Frontal cortex (tissue), 4 donors: ENCODE data around the gene KCNK15. TPM values are rescaled to one million over a fixed set of nuclear protein-coding genes. Genes with fewer than 3 reads are reported as not detected.
"Not testable (repeated sequence)": the region's sequence is repeated elsewhere in the genome, so short reads cannot be mapped to it uniquely, and the experiment has no call there.

ENCODE experiments used
- DNase-seq, 2 donors: peaks; one replicate each; pipeline ENCODE4 v3.0.0; 2012; ENCODE audit warnings: low spot score in 2 of 2
- FAIRE-seq: peaks from 2 replicates; lab custom pipeline; 2012; peaks lifted over from hg19 to GRCh38; lab: Jason Lieb, UNC
- total RNA-seq: library from RNA; depleted of rRNA; stranded (reverse); fragments of >200 nt; gene quantifications from one replicate; pipeline ENCODE4 v1.2.3, GENCODE V29; 2014
- donor health status: control.
- donor health status: control.
- donor health status: control.

The KCNK15 gene
- total RNA-seq, 1 donor from 2014 or later = not detected

GRCh38 chr20:44752099-44752931, 6.7 kb downstream of the KCNK15 start:
- DNase-seq = no peak
- FAIRE-seq = no peak

- FAIRE-seq (no peak), DNase-seq (no peak)
Measured at GRCh38 chr20:44754554-44754953, 8.9 kb downstream of the KCNK15 start.

DNA sequence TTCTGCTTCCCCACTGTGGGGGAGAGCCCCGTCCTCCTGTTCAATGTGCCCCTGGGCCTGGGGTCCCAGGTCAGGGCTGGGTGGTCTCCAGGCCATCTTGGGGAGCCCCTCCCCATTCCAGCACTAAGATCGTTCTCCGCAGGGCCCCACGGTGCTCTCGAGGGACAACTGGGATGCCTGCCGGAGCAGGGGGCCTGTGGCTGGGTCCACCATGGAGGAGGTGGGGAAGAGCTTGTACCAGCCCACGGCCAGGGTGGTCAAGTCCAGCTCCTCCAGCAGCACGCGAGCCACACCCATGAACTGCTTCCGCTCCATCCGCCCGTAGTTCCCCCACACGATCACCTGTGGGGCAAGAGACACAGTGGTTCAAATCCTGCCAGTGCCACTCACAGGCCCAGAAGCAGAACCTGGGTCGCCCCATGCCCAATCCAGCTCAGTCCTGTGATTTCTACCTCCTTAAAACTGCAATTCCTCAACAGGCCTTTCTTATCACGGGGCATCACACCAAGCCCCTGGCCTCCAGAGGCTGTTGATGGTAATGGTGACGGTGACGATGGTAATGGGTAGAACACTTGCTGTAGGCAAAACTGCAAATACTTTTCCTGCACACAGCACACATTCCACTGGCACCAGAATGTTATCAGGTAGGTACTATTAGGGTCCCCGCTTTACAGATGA, 10.5 kb downstream of the KCNK15 start:
- FAIRE-seq (no peak), DNase-seq (no peak)

DNA sequence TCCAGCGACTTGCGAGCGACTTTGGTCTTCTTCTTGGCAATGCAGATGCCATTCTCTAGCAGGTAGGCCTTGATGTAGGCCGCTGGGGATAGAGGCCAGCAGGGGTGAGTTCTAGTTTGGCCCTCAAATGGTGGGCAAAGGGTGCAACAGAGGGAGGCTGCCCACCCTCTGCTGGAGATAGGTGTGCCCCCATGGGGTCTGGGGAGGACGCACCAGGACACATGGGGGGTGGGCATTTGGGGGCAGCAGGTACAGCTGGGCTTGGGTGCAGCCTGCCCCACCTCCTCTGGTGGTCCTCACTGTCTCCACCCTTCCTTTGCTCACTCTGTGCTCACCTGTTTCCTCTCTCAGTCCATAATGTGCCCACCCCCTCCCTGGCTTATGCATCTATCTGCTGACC, 11.3 kb downstream of the KCNK15 start:
- FAIRE-seq (no peak), DNase-seq (no peak)

- no peak for FAIRE-seq
- DNase-seq = no peak
Measured at GRCh38 chr20:44758247-44759101, 12.8 kb downstream of the KCNK15 start.

- DNase-seq (no peak), FAIRE-seq (no peak)
Measured at GRCh38 chr20:44759595-44759994, 13.9 kb downstream of the KCNK15 start.

DNA sequence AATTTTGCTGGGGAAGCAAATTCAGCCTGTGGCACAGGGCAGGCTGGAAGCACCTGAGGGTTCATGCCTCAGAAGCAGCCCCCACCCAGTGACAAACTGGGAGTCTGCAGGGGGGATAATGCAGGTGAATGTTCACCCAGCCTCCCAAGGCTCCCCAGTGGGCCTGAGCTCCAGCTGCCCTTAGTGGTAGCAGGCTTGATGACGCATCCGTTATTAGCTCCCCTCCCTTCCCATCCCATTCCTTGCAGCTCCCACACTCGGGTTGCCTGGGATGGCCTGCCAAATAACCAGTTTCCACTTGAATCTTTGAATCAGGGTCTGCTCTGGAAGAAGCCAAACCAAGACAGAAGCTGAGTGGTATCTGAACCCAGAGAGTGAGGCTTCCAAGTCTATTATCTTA, 15.8 kb downstream of the KCNK15 start:
- no peak for DNase-seq
- FAIRE-seq = no peak

DNA sequence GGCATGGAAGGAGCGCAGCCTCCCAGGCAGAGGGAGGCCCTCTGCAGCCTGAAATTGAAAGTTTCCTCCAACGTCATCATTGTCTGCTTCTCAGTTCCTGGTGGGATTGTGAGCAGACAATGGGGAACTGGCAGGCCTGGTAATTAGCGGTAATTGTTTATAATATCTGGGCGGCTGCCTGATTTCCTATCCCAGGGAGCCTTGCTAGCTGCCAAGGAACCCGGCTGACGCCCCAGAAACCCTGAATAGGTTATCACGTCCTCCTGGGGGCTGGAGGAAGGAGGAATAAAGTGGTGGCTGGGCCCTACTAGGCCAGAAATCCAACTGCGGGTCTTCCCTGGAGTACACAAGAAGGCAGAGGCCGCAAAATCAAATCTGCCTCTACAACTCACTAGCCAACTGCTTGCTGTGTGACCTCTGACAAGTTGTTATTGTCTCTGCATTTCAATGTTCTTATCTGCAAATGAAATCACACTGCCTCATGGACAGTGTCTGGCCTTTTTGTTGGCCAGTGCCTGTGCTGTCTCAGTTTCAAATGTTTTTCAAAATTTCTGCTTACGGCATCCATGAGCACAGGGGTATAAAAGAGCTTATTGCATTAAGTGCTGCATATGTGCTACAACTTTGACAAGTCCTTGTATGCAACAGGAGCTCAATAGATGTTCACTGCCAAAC, 16.9 kb downstream of the KCNK15 start:
- no peak for FAIRE-seq
- DNase-seq = no peak

GRCh38 chr20:44763798-44764197, 18.1 kb downstream of the KCNK15 start:
- not testable (repeated sequence) for DNase-seq, FAIRE-seq

GRCh38 chr20:44765091-44765490, 19.4 kb downstream of the KCNK15 start:
- no peak for DNase-seq
- FAIRE-seq = no peak

GRCh38 chr20:44765701-44766347, 20.2 kb downstream of the KCNK15 start:
- DNase-seq (no peak), FAIRE-seq (no peak)

DNA sequence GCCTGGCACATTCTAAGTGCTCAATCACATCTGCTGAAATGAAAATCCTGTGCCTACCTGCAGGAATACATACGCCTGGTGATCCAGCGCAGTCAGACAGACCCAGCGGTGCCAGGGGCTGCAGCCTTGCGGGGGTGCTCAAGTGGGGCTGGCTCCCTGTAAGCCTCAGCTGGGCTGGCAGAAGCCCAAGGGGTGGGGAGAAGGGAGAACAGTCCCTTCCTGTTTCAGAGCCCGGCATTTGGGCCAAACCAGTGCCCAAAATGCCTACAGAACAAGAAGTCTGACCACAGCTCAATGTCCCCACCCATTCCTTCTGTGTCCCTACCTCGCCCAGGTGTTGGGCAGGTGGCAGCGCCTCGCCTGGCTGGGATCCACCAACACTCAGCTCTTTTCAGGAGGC, 22.6 kb downstream of the KCNK15 start:
- no peak for DNase-seq
- FAIRE-seq = no peak

DNA sequence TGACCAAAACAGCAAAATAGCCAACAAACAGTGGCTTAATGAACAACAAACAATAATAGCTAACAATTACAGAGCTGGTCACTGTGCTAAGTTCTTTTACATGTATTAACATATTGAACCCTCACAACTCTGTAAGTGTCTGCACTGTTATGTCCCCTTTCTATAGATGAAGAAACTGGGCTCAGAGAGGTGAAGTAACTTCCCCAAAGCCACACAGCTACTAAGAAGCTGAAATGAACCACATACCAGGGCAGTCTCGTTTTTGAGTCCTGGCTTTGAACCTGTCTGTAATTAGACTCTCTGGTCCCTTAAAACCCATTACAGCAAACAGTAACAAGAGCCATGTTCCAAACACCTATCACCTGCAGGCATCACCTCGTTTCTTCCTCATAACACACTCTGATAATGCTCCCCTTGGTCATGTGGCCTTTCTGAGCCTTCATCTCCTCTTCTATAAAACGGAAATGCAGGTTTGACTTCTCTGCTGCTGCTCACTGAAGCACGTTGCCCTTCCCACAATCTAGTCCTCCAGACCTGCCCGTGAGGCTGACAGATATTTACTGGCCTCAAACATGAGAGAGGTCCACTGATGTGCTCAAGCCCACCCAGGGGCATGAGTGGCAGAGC, 23.3 kb downstream of the KCNK15 start:
- DNase-seq = no peak
- no peak for FAIRE-seq

DNA sequence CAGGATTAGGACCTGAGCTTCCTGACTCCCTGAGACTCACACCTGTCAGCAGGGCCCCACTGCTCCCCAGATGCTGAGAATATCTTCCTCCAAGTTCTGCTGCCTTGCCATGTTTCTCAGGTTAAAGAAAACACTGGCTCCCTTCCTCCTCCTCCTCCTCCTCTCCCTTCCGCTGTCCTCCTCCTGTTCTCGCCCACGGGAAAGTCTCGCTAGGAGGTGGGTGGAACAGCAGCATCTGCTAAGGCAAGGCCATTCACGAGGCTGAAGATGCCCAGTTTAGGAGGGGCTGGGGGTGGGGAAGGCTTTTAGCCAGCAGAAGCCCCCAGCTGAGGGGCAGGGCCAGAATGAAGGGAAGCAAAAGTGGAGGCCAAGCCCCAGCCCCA, 23.8 kb downstream of the KCNK15 start:
- DNase-seq (no peak), FAIRE-seq (no peak)

DNA sequence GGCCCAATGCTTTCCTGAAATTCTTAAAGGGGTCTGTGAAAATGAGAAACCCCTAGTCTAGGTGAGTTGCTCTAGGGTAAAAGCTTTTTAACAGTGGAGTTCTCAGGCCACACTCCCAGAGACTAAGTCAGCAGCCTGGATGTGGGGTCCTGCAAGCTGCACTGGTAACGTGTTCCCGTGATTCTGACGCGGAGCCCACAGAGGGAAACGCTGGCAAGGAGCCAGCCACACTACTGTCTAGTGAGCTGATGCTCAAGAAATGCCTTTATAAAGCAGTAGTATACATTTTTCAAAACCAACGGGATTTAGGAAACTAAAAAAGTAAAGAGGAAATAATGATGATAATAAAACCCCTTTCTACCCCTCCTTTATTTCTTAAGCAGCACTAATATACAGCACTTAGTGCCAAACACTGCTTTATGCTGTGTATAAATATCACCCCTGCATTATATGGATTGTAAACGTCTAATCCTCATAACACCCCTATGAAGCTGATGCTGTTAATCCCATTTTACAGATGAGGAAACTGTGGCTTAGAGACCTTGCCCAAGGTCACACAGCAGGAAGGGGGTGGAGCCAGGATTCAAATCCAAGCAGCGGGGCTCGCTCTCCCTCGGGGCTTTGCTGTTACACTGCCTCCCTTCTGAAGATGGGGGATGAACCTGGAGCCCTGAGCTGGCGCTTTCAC, 25.0 kb downstream of the KCNK15 start:
- DNase-seq = no peak
- no peak for FAIRE-seq

- FAIRE-seq = no peak
- no peak for DNase-seq
Measured at GRCh38 chr20:44771172-44771535, 25.5 kb downstream of the KCNK15 start.

DNA sequence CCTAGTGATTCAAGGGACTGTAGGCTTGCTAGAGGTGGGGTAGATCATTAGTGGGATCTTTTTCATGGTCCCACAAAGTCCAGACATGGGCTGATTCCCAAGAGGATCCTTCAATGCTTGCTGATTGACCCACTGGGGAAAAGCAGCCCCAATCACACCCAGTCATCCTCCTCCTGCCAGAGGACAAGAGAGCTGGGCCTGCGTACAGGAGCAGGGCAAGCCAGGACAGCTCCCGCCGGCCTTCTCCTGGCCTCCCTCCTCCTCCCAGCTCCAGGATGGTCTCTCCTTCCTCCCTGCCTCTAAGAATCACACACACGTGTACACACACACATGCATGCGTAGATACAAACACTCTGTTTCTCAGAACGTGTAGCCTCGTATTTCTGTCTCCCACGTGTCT, 27.0 kb downstream of the KCNK15 start:
- DNase-seq (no peak), FAIRE-seq (no peak)

DNA sequence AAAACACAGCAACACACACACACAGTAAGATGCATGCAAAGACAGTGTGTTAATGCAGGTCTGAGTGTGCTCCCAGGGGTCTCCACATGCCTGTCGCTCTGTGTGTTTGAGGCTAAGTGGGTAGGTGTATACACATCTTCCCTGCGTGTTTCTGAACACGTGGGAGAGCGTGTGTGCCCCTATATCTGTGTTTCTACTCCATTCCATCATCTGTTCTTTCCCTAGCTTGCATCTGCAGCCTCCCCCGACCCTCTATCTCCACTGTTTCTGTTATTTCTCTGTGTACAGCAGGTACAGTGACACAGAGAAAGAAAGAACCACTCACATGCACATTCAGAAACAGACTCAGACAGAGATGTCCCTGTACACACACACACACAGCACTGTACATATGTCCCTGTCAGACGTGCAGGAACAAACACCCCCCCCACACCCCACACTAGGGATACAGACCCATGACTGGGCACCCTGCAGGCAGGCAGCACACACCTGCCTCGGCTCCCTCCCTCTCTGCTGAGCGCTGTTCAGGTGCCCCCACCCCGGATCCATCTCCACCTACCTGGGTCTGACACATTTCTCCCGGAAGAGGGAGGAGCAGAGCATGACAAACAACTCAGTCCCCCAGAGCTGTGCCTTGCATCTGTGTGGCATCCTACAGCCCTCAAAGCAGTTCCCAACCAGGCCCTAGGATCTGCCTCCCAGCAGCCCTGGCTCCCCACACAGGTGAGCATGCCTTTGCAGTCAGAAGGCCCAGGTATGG, 27.6 kb downstream of the KCNK15 start:
- no peak for FAIRE-seq
- no peak for DNase-seq
